Measurements from ENCODE around the gene CRYBB1. TPM values are rescaled to one million over a fixed set of nuclear protein-coding genes. Genes with fewer than 3 reads are reported as not detected.
"Not testable (repeated sequence)": the region's sequence is repeated elsewhere in the genome, so short reads cannot be mapped to it uniquely, and the experiment has no call there.

The CRYBB1 gene
- total RNA-seq, 1 donor from 2014 or later: 0.87 TPM

DNA sequence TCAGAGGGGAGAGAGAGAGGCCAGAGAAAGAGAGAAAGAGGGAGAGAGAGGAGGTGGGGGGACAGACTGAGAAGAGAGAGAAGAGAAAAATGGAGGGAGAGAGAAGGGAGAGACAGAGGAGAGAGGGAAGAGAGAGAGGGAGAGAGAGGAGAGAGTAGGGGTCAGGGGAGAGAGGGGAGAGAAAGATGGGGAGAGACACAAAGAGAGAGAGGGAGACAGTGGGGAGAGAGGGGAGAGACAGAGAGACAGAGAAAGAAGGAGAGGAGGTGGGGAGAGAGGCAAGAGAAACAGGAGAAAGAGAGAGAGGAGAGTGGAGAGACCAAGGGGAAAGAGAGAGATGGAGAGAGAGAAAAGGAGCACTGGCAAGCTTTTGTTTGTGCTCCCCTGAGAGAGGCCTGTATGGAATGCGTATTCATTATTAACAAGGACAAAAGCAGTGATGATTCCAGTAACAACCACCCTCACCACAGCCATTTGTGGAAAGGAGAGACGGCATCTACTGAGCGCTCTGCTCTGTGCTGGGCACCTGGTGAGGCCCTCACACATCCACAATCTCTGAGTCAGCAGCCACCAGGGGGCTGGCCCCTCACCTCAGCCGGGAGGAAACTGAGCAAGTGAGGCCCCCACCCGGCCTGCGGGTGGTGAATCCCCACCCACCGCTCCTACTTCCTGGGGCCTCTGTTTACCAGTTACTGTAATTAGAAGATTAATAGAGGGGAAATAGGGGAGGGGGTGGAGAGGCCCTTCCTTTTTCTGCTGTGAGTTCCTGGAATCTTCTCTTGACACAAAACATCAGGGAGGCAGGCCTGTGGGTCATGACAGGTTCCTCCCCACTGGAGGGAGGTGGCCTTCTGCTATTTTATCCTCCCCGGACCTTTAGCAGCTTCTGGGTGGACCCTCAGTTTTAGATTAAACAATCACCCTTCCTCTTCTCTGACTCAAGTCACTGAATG is 24.9 kb upstream of the CRYBB1 start:
- ATAC-seq (no peak), DNase-seq (ENCODE audit: missing footprints) (no peak)
- intact Hi-C loops (cut with DNase I): no loop called here

DNA sequence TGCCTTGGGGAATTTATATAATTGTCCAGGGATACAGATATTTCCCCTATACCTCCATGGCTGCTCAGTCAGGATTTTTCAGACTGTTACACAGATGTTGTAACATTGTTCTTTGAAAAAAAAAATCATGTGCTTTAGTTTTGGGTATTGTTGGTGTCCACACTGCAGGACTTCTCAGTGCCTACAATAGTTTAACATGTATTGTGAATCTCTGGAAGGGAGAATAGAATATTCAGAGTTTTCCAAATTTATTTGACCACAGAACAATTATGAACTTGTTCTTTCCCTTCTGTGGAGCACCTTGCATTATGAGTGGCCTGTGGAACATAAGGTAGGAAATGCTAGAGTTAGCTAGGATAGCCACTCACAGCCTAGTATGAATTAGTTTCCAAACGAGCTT is 18.5 kb upstream of the CRYBB1 start:
- intact Hi-C loops (cut with DNase I): no loop called here
- DNase-seq (ENCODE audit: missing footprints) (no peak), ATAC-seq (no peak)

DNA sequence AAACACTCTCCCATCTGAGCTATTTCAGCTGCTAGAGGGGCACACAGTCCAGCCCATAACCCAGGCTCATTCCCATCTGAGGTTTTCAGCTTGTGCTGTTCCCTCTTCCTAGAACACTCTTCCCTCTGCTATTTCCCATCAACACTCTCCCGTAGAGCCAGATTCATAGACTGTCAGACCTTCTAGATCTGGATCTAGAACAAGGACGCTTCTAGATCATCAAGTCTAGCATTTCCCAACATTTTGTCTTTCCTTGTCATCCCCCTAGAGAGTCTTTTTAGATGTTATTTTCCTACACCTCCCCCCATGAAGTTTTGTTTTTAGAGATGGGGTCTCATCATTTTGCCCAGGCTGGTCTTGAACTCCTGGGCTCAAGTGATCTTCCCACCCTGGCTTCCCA is 17.3 kb upstream of the CRYBB1 start:
- intact Hi-C loops (cut with DNase I): no loop called here
- ATAC-seq (no peak), DNase-seq (ENCODE audit: missing footprints) (no peak)

DNA sequence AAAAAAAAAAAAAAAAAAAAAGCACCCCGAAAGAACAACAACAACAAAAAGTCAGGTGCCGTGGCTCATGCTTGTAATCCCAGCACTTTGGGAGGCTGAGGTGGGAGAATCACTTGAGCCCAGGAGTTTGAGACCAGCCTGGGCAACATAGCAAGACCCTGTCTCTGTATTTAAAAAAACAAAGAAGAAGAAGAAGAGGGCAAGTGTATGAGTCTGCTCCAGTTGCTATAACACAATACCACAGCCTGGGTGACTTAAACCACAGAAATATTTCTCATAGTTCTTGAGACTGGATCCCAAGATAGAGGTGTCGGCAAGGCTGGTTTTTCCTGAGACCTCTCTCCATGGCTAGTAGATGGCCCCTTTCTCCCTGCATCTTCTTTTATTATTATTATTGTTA is 16.4 kb upstream of the CRYBB1 start:
- intact Hi-C loops (cut with DNase I): no loop called here
- no peak for DNase-seq (ENCODE audit: missing footprints)
- ATAC-seq: no peak

DNA sequence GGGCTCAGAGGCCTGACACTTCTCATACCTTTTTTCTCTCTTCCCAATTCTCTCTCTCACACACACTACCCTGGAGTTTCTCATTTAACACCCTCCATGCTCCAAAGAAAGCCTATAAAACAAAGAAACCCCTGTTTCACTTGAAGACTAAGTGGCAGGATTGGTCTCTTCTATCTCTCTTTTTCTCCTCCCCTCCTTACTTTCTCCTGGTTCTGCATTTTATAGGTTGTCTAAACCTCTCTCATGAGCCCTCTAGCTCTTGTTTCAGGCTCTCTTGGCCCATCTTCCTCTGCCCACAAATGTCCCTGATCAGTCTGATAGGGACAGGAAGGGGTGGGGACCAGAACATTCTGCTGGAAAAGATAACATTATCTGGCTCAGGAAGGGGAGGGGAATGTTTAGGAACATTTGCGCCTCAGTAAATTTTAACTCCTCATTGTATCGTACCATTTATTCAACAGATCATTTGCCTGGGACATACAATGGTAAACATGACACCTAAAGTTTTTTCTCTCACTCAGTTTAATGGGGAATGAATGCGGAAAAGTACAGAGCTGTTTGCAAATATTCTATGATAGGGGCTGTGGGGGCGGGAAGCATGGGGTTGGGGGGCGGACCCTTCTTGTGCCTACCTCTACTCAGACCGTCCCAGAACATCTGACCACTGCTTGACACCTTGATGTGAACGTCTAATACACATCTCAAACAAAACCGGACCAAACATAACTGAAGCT is 14.8 kb upstream of the CRYBB1 start:
- DNase-seq (ENCODE audit: missing footprints): no peak
- ATAC-seq: peak; percentile 31
- intact Hi-C loops (cut with DNase I): no loop called here

DNA sequence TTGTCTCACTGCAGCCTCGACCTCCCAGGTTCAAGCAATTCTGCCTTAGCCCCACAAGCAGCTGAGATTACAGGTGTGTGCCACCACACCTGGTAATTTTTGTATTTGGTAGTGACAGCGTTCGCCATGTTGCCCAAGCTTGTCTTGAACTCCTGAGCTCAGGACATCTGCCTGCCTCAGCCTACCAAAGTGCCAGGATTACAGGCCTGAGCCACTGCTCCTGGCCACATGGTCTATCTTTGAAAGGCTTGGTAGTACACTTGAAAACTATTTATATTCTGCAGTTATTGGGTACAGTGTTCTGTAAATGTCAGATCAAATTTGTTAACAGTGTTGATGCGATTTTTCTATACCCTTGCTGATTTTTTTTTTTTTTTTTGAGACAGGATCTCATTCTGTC is 13.5 kb upstream of the CRYBB1 start:
- ATAC-seq (no peak), DNase-seq (ENCODE audit: missing footprints) (no peak)
- intact Hi-C loops (cut with DNase I): no loop called here

DNA sequence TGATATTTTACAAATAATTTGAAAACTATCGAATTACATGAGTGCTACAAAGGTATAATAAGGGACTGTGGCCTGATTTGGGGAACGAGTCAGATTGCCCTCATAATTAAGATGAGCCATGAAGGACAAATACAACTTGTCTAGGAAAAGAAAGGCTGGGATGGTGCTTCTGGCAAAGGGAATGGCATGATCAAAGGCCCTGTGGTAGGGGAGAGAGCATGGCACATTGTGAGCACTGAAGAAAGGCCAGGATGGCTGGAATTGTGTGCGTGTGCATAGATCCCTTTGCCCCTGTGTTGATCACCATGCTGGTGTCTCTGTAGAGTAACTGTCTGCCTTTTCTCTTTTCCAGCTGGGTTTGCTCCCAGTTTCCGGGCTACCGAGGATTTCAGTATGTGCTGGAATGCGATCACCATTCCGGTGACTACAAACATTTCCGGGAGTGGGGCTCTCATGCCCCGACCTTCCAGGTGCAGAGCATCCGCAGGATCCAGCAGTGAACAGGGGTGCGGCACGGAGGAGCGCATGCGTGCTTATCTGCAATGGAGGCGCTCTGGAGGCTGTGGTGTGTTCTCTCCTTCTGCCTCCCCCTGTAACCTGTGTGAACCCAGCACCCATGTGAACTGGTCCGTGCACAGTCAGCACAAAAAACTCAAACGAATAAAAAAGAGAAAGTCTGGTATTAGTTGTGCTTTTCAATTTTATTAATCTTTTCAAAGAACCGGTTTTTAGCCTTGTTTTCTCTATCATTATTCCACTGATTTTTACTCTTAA is 12.3 kb upstream of the CRYBB1 start:
- ATAC-seq (no peak), DNase-seq (ENCODE audit: missing footprints) (no peak)
- intact Hi-C loops (cut with DNase I): no loop called here

DNA sequence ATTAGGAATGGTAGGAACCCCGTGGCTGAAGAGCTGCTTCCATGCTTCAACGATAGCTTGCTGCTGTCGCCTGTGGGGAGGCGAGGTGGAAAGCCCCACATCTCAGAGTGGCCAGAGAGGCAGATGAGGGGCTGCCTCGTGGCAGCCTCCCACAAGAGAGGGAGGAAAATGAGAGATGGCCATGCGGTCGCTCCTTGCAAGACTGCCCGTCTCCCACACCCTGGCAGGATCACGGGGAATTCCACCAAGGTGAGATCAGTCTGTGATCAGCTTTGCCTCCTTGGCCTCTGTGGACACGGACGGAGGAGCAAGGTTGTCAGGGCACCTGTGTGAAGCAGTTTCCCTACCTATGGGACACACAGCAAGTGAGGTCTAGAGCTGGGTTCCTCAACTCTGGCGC is 7.0 kb upstream of the CRYBB1 start:
- no peak for ATAC-seq
- no peak for DNase-seq (ENCODE audit: missing footprints)
- intact Hi-C loops (cut with DNase I): no loop called here

DNA sequence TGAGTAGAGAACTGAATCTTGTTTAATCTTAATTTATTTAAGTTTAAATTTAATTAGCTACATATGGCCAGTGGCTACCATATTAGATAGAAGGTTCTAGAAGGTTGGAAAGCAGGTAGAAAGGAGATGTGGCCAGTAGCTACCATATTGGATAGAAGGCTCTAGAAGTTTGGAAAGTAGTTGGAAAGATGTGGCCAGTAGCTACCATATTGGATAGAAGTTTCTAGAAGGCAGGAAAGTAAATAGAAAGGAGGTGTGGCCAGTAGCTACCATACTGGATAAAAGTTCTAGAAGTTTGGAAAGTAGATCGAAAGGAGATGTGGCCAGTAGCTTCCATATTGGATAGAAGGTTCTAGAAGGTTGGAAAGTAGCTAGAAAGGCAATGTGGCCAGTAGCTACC is 6.2 kb upstream of the CRYBB1 start:
- no peak for DNase-seq (ENCODE audit: missing footprints)
- ATAC-seq: no peak
- intact Hi-C loops (cut with DNase I): no loop called here

DNA sequence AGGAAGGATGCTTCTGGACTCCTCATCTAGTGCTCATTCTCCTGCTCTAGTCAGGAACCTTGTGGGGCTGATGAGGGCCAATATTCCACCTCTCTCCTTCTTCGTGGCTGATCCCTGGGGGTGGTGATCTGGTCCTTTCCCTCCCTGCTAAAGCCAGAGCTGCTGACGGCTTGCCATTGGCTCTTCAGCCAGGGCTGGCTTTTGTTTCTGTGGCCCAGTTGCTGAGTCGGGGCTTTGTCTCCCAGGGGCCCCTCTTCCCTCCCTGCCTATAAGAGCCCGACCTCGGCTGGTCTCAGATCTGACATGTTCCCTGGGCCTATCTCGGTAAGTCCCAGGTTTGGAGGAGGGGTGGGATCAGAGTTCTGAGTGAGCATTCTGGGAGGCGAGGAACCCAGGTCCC is 3.8 kb upstream of the CRYBB1 start, which contains the start of gene CRYBA4:
TSS of gene CRYBA4 (plus strand) at position 301 of the 400 bp plus-strand sequence. CDS start 634 bp downstream, outside the sequence.
- ATAC-seq: no peak

DNA sequence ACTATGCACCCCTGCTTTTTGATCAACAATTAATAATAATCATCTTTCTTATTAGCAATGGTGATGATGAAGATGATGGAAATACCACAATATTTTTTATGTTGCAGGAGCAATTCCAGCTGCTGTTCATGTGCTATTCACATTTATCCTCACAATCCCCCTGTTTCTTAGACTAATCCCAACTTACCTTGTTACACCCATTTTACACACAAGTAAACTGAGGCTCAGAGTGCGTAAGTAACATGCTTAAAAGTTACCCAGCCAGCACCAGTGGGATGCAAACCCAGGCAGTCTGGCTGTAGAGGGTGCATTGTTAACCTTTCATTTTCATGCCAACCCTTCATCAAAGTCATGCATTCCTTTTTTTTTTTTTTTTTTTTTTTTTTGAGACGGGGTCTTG is 2.4 kb upstream of the CRYBB1 start:
- intact Hi-C loops (cut with DNase I): no loop called here
- DNase-seq (ENCODE audit: missing footprints) (no peak), ATAC-seq (no peak)

More for the DNA sequence above, 3.8 kb upstream of the CRYBB1 start, which contains the start of gene CRYBA4:
- intact Hi-C loops (cut with DNase I): no loop called here
- no peak for DNase-seq (ENCODE audit: missing footprints)

DNA sequence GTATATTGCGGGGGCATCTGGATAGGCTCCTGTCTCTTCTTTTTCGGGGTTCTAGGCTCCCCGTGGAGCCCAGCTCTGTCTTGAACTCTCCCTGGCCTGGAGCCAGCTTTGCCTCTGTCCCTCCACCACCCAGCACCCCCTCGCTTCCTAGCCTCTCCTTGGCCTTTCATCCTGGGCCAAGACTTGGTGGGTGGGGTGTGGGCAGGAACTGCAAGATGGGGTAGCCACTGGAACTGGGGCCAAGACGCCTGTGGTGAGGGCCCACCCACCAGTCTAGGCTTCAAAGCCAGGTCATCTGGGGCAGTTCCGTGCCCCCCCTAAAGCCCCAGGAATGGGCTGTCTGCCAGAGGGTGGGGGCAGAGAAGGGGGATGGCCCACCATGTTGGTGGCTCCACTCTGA is 1.7 kb upstream of the CRYBB1 start:
- DNase-seq (ENCODE audit: missing footprints) (no peak), ATAC-seq (no peak)
- intact Hi-C loops (cut with DNase I): no loop called here

DNA sequence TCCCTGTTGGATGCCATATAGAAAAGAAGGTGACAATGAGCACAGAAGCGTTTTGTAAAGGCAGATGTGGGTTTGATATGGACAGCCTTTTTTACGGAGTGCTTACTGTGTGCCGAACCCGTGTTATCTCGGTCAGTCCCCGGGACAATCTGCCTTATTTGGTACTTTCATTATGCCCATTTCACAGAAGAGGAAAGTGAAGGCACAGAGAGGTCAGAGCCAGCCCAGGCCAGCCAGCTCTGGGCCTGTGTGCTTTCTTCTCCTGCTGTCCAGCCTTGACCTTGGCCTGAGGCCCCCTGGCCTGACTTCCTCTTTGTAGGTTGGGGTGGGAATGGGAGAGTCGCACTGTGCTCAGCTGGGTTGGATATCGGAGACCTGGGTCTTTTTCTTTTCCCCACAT is 628 bp upstream of the CRYBB1 start:
- ATAC-seq (peak; percentile 7), DNase-seq (ENCODE audit: missing footprints) (no peak)
- intact Hi-C loops (cut with DNase I): no loop called here

DNA sequence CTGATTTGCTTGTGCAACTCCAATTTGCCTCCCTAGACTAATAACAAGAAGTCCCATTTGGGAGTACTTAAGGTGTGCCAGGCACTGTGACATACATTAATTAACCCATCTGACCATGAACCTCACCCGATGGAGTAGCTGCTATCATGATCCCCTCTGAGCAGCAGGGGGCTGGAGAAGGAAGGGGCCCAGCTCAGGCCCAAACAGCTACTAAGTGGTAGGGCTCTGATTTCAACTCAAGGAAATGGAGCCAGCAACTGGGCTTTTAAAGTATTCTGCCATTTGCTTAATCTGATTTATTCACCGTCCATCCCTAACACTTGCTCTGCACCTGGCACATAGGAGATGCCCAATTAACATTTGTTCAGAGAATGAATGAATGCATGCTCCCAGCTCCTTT is 1.2 kb downstream of the CRYBB1 start:
- ATAC-seq (no peak), DNase-seq (ENCODE audit: missing footprints) (no peak)
- intact Hi-C loops (cut with DNase I): no loop called here

DNA sequence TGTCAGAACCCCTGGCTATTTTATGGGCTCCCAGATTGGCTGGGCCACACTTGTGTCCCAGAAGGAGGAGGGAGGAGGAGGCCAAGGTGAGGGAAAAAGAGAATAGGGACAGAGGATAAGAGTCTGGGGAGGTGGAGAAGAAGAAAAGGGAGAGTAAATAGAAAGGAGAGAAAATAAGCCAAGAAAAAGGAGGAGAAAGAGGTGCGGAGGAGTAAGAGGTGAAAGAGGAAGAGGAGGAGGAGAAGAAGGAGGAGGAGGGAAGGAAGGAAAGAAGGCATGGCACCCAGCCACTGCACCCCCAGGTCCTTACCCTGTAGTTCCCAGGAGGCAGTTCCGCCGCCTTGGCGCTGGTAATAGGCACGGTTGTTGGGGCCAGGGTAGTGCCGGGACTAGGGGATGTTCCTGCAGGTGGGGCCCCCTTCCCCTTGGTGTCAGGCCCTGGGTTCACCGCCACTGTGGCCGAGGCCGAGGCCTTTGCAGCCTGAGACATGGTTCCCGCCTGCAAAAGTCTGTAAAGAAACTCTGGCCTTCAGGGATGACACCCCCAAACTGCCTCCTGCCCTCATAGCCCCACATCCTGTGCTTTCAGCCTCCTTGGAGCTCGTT is 1.9 kb downstream of the CRYBB1 start:
- no peak for DNase-seq (ENCODE audit: missing footprints)
- intact Hi-C loops (cut with DNase I): no loop called here
- no peak for ATAC-seq

DNA sequence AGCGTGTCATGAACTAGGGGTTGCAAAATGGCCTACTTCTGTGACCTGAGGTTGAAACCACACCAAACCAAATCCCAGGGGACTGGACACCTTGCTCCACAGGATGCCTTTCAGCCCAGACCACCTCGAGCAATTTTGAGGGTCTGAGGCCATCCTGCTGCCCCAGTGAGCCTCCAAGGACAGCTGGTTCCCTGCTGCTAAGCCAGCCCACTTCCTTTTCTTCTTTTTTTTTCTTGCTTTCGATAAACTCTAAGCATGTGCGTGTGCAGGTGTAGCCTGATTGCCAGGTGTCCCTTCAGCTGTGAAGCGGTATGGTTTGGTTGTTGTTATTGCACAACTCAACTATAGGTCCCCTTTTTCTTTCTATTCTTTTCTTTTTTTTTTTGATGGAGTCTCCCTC is 2.7 kb downstream of the CRYBB1 start:
- no peak for DNase-seq (ENCODE audit: missing footprints)
- intact Hi-C loops (cut with DNase I): no loop called here
- ATAC-seq: no peak

DNA sequence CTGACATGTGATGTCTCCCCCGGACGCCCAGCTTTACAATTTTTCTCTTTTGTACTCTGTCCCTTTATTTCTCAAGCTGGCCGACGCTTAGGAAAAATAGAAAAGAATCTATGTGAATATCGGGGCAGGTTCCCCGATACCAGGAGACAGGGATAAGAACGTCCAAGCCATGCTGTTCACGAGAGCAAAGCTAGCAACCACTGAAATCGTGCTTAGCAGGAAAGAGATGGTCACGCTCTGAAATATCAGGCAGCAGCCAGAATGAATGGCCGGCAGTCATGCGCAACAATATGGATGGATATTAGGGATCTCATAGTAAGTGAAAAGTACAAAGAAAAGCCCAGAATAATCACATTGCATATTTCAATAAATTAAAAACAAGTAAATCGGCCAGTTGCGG is 3.5 kb downstream of the CRYBB1 start:
- ATAC-seq: no peak
- intact Hi-C loops (cut with DNase I): no loop called here

DNA sequence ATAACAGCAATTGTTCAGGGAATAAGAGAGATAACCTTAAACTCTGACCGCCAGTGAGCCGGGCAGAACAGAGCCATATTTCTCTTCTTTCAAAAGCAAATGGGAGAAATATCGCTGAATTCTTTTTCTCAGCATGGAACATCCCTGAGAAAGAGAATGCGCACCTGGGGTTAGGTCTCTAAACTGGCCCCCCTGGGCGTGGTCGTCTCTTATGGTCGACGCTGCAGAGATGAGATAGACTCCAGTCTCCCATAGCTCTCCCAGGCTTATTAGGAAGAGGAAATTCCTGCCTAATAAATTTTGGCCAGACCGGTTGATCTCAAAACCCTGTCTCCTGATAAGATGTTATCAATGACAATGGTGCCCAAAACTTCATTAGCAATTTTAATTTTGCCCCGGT is 4.1 kb downstream of the CRYBB1 start:
- DNase-seq (ENCODE audit: missing footprints); ATAC-seq; intact Hi-C loops (cut with DNase I): not testable (repeated sequence)

More for the DNA sequence above, 3.5 kb downstream of the CRYBB1 start:
- DNase-seq (ENCODE audit: missing footprints): no peak

DNA sequence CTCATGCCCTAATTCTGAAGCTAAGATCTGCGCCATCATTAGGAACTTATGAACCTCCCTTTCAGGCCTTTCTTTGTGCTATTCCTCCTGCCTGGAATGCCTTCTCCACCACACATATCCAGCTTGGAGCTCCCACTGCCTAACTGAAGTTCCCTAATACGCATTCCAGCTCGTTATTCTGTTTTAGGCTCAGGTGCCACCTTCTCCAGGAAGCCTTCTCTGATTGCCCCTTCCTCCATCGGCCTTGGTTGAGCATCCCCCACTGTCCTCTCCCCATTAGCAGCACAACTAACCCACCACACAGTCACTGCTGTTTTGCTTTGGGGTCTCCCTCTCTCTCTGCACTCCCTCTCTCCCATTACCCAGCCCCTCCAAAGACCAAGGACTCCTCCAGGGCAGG is 5.2 kb downstream of the CRYBB1 start:
- DNase-seq (ENCODE audit: missing footprints) (no peak), ATAC-seq (no peak)
- intact Hi-C loops (cut with DNase I): no loop called here

Measured in Right ventricle myocardium inferior (tissue), 1 donor.